Measurements from ENCODE around the gene RND3.

DNA sequence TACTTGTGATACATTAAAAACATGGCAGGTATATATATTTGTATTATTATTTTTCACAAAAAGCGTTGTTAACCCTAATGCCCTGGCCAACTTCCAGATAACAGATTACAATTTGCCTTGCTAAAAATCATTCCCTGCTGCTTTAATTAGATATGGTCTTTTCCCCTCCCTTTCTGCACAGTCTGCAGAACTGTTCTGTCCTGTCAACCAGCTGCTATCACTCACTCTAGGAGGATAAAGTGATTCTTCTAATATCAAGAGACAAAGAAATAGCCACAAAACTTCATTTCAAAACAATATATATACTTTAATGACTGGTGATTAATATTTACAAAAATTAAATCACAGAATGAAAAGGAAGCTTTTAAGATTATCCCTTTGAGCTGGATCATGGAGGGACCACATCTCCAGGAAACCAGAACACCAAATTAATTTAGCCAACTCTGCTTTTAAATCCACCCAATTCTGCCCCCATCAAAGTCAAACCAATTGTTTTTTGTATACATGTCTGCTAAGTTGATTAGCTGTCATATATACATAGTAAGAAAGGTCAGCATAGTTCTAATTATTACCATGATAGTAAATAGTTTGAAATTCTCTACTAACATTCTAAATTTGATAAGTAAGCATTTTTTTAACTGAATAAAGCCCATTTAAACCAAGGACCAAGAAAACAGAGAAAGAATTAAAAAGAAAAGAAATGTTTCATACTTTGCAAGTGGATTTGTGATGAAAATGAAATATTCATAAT, 55.7 kb downstream of the RND3 start:
- TF ChIP-seq, protein P1, sequence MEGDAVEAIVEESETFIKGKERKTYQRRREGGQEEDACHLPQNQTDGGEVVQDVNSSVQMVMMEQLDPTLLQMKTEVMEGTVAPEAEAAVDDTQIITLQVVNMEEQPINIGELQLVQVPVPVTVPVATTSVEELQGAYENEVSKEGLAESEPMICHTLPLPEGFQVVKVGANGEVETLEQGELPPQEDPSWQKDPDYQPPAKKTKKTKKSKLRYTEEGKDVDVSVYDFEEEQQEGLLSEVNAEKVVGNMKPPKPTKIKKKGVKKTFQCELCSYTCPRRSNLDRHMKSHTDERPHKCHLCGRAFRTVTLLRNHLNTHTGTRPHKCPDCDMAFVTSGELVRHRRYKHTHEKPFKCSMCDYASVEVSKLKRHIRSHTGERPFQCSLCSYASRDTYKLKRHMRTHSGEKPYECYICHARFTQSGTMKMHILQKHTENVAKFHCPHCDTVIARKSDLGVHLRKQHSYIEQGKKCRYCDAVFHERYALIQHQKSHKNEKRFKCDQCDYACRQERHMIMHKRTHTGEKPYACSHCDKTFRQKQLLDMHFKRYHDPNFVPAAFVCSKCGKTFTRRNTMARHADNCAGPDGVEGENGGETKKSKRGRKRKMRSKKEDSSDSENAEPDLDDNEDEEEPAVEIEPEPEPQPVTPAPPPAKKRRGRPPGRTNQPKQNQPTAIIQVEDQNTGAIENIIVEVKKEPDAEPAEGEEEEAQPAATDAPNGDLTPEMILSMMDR (tag by site-specific recombination; IDR thresholded peaks at IDR 0.05) = no peak
- TF ChIP-seq ZNF654 (tag by site-specific recombination; IDR thresholded peaks at IDR 0.05; ENCODE audit: low read depth) (no peak), SALL2 (tag by site-specific recombination; IDR thresholded peaks at IDR 0.05; ENCODE audit: borderline replicate concordance) (no peak), ZNF157 (tag by site-specific recombination; IDR thresholded peaks at IDR 0.05) (no peak), ZNF16 (tag by site-specific recombination; IDR thresholded peaks at IDR 0.05; ENCODE audit: low read depth) (no peak), ZNF274 (IDR thresholded peaks at IDR 0.05; ENCODE audit: low read length) (no peak), ZNF274 (tag by site-specific recombination; IDR thresholded peaks at IDR 0.05; ENCODE audit: borderline replicate concordance) (no peak), ZNF677 (tag by site-specific recombination; IDR thresholded peaks at IDR 0.05) (no peak), ZBTB21 (tag by site-specific recombination; IDR thresholded peaks at IDR 0.05) (no peak)
